Smooth muscle cell (in vitro differentiated cells): ENCODE measurements around the gene METTL15. TPM values are rescaled to one million over a fixed set of nuclear protein-coding genes. Genes with fewer than 3 reads are reported as not detected.
"Not testable (repeated sequence)": the region's sequence is repeated elsewhere in the genome, so short reads cannot be mapped to it uniquely, and the experiment has no call there.

Experiments used
- DNase-seq: peaks from one replicate; lab custom pipeline; 2025; ENCODE audit not compliant: unreplicated experiment; lab: John Stamatoyannopoulos, UW
- H2AFZ ChIP-seq: fragments of 200-600 bp; sonication (generic); 2 replicates; pipeline ENCODE4 v1.6.0; 2016; ENCODE audit warnings: antibody characterized with exemption, low read depth, mild to moderate bottlenecking
- H3F3A ChIP-seq: fragments of 200-600 bp; sonication (generic); 2 replicates; pipeline ENCODE4 v1.6.0; 2017; ENCODE audit warnings: antibody characterized with exemption, low read depth
- H3K27ac ChIP-seq: fragments of 200-600 bp; sonication (generic); 2 replicates; pipeline ENCODE4 v1.5.1; 2016; ENCODE audit warnings: low read depth, mild to moderate bottlenecking
- H3K27me3 ChIP-seq: fragments of 200-600 bp; sonication (generic); 2 replicates; pipeline ENCODE4 v1.6.1; 2016; ENCODE audit warnings: low read depth, mild to moderate bottlenecking
- H3K36me3 ChIP-seq: fragments of 200-600 bp; sonication (generic); 2 replicates; pipeline ENCODE4 v1.5.1; 2016; ENCODE audit warnings: low read depth
- H3K4me1 ChIP-seq: fragments of 200-600 bp; sonication (generic); 2 replicates; pipeline ENCODE4 v1.5.1; 2016; ENCODE audit warnings: low read depth
- H3K4me2 ChIP-seq: fragments of 200-600 bp; sonication (generic); 2 replicates; pipeline ENCODE4 v1.6.0; 2016; ENCODE audit warnings: mild to moderate bottlenecking
- H3K4me3 ChIP-seq: fragments of 200-600 bp; sonication (generic); 2 replicates; pipeline ENCODE4 v1.5.1; 2016; ENCODE audit warnings: mild to moderate bottlenecking
- H3K79me2 ChIP-seq: fragments of 200-600 bp; sonication (generic); 2 replicates; pipeline ENCODE4 v1.6.0; 2016; ENCODE audit warnings: low read depth, mild to moderate bottlenecking
- H3K9ac ChIP-seq: fragments of 200-600 bp; sonication (generic); 2 replicates; pipeline ENCODE4 v1.6.0; 2016; ENCODE audit warnings: low read depth
- H3K9me3 ChIP-seq: fragments of 200-600 bp; sonication (generic); replicated peaks from 2 replicates; pipeline ENCODE4 v1.5.1; 2016; ENCODE audit warnings: low read depth
- H4K20me1 ChIP-seq: fragments of 200-600 bp; sonication (generic); 2 replicates; pipeline ENCODE4 v1.6.0; 2016; ENCODE audit warnings: low read depth
- WGBS: methylation state at CpG from one replicate; pipeline ENCODE4 v1.1.7; 2016; ENCODE audit warnings: low lambda C conversion rate; 5-methylcytosine and 5-hydroxymethylcytosine counted together
- polyA plus RNA-seq: library from polyadenylated mRNA; unstranded; fragments of >200 nt; fragmentation: Nextera tagmentation; extraction: Ambion mirVana; gene quantifications from 2 replicates; pipeline ENCODE4 v1.2.1, GENCODE V29; 2016
- total RNA-seq: library from RNA; depleted of rRNA; stranded (reverse); fragments of >200 nt; gene quantifications from 2 replicates; pipeline ENCODE4 v1.2.3, GENCODE V29; 2014
- TF ChIP-seq, protein P1 (sequence below): fragments of 200-600 bp; sonication (generic); IDR thresholded peaks from 2 replicates; pipeline ENCODE4 v1.5.1; 2017; ENCODE audit warnings: borderline replicate concordance, mild to moderate bottlenecking, antibody characterized with exemption; ENCODE audit not compliant: insufficient read depth, poor library complexity, severe bottlenecking

Gene METTL15
- total and polyA plus RNA-seq, 2 experiments from 2014 or later: 8.1 to 26.1 TPM

DNA sequence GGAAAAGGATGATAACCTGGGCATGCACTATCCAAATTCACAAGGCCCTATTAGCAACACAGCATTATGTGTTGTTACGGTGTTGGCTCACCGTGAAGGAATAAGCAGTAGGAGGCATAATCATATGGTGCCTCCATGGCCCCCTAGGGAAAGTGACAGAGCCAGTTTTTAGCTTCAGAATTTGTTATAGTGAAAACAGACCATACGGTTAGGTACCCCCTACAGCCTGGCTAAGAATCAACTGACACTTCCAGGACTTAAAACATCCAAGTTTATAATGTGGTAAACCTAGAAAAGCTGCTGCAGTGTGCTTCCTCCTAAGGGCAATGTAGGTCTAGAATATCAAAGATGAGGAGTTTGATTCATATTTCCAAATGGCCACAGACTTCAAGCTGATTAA is 30.7 kb upstream of the METTL15 start:
- H3K27ac ChIP-seq: no peak overlapping the region
- H3K4me3 ChIP-seq: no peak overlapping the region
- no peaks in the 10 kb centered on the region for H4K20me1 ChIP-seq
- 96% methylated on average over 3 of the region's 3 CpGs for WGBS
- DNase-seq: no peak
- H3K4me1 ChIP-seq: no peaks in the 10 kb centered on the region
- H3K9ac ChIP-seq: no peak overlapping the region
- H3K27me3 ChIP-seq: no peaks in the 10 kb centered on the region
- no peaks in the 10 kb centered on the region for H3F3A ChIP-seq
- no peaks in the 10 kb centered on the region for H3K9me3 ChIP-seq
- no peaks in the 10 kb centered on the region for H3K36me3 ChIP-seq
- TF ChIP-seq, protein P1, sequence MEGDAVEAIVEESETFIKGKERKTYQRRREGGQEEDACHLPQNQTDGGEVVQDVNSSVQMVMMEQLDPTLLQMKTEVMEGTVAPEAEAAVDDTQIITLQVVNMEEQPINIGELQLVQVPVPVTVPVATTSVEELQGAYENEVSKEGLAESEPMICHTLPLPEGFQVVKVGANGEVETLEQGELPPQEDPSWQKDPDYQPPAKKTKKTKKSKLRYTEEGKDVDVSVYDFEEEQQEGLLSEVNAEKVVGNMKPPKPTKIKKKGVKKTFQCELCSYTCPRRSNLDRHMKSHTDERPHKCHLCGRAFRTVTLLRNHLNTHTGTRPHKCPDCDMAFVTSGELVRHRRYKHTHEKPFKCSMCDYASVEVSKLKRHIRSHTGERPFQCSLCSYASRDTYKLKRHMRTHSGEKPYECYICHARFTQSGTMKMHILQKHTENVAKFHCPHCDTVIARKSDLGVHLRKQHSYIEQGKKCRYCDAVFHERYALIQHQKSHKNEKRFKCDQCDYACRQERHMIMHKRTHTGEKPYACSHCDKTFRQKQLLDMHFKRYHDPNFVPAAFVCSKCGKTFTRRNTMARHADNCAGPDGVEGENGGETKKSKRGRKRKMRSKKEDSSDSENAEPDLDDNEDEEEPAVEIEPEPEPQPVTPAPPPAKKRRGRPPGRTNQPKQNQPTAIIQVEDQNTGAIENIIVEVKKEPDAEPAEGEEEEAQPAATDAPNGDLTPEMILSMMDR: no peak
- no peak overlapping the region for H2AFZ ChIP-seq
- no peaks in the 10 kb centered on the region for H3K79me2 ChIP-seq
- no peak overlapping the region for H3K4me2 ChIP-seq

DNA sequence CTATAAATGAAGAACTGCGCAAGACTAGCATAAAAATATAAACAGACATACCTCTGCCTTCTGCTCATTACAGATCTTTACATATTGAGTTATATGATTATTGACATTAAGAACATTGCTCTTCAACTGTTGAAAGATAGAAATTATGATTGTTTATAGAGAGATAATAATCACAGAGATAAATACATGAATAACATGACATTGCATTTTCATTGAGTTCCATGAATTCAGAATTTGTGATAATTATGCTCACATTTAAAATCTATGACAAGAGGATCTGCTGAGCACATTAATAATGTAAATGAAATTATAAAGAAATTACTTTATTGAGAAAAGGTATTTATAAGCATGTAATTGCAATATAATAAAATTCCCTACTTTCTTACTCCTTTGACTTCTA is 25.1 kb upstream of the METTL15 start:
- H3K36me3 ChIP-seq: no peaks in the 10 kb centered on the region
- H3K4me2 ChIP-seq: no peak overlapping the region
- TF ChIP-seq, protein P1: no peak
- no peak overlapping the region for H3K27ac ChIP-seq
- H3K79me2 ChIP-seq: no peaks in the 10 kb centered on the region
- WGBS: 100% methylated on average over 1 of the region's 1 CpG
- no peak for DNase-seq
- no peaks in the 10 kb centered on the region for H4K20me1 ChIP-seq
- no peaks in the 10 kb centered on the region for H3K4me1 ChIP-seq
- no peaks in the 10 kb centered on the region for H3F3A ChIP-seq
- H2AFZ ChIP-seq: no peak overlapping the region
- no peak overlapping the region for H3K4me3 ChIP-seq
- H3K27me3 ChIP-seq: no peaks in the 10 kb centered on the region
- H3K9ac ChIP-seq: no peak overlapping the region
- H3K9me3 ChIP-seq: no peaks in the 10 kb centered on the region

DNA sequence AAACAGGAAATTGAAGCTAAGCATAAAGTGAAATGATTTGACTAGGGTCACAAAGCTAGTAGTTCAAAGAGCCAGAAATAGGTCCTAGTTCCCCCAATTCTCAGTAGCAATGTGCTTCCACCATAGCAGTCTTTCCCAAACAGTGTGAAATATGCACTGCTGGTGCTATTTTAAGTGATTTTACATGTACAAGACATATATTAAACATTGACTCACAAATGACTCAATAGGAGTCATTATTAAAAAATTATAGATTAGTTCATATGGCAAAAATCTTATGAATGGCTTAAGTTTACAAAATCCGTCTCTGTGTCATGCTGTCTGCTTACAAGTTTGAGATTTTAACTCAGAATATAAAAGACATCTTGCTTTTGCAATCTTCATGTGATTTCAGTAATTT is 21.6 kb upstream of the METTL15 start:
- H3K79me2 ChIP-seq: no peaks in the 10 kb centered on the region
- H4K20me1 ChIP-seq: no peaks in the 10 kb centered on the region
- H3K27ac ChIP-seq: peak overlapping the region; percentile 30
- H3F3A ChIP-seq: no peaks in the 10 kb centered on the region
- no peaks in the 10 kb centered on the region for H3K4me1 ChIP-seq
- H3K27me3 ChIP-seq: no peaks in the 10 kb centered on the region
- WGBS: 85% methylated on average over 1 of the region's 1 CpG
- no peak overlapping the region for H3K4me2 ChIP-seq
- TF ChIP-seq, protein P1: no peak
- no peak overlapping the region for H2AFZ ChIP-seq
- H3K9ac ChIP-seq: no peak overlapping the region
- no peak for DNase-seq
- no peaks in the 10 kb centered on the region for H3K36me3 ChIP-seq
- no peak overlapping the region for H3K4me3 ChIP-seq
- no peaks in the 10 kb centered on the region for H3K9me3 ChIP-seq

DNA sequence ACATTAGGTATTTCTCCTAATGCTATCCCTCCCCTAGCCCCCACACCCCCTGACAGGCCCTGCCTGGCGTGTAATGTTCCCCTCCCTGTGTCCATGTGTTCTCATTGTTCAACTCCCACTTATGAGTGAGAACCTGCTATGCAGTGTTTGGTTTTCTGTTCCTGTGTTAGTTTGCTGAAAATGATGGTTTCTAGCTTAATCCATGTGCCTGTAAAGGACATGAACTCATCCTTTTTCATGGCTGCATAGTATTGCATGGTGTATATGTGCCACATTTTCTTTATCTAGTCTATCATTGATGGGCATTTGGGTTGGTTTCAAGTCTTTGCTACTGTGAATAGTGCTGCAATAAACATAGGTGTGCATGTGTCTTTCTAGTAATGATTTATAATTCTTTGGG is 21.0 kb upstream of the METTL15 start:
- not testable (repeated sequence) for H3K36me3 ChIP-seq, H3K79me2 ChIP-seq, H3K27me3 ChIP-seq, DNase-seq, H2AFZ ChIP-seq, H3K4me3 ChIP-seq, H3F3A ChIP-seq, H3K9me3 ChIP-seq, H3K27ac ChIP-seq, H3K9ac ChIP-seq, H3K4me1 ChIP-seq, H3K4me2 ChIP-seq, H4K20me1 ChIP-seq
- 100% methylated on average over 1 of the region's 1 CpG for WGBS

DNA sequence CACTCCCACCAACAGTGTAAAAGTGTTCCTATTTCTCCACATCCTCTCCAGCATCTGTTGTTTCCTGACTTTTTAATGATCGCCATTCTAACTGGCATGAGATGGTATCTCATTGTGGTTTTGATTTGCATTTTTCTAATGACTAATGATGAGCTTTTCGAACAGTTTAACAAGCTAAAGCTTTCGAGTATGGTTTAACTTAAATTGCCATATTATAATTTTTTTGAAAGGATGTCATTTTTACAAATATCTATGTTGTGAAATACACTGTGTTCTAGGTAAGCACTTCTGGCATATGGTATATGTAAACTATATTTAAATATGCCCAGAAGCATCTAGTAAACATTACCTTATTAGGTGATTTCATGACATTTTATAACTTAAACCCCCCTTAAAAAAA is 20.5 kb upstream of the METTL15 start:
- WGBS: 94% methylated on average over 3 of the region's 3 CpGs
- H3K79me2 ChIP-seq, H3K9me3 ChIP-seq, H3K4me1 ChIP-seq, H3K27me3 ChIP-seq, DNase-seq, H3K27ac ChIP-seq, H2AFZ ChIP-seq, H4K20me1 ChIP-seq, H3K9ac ChIP-seq, H3K4me3 ChIP-seq, H3F3A ChIP-seq, H3K4me2 ChIP-seq, H3K36me3 ChIP-seq: not testable (repeated sequence)
